ENCODE measurements around the gene ERVFRD-1. TPM values are rescaled to one million over a fixed set of nuclear protein-coding genes. Genes with fewer than 3 reads are reported as not detected.

ERVFRD-1 gene
- total and polyA plus RNA-seq, 11 donors: 0.07 to 0.18 (median 0.08) TPM; not detected in 8

DNA sequence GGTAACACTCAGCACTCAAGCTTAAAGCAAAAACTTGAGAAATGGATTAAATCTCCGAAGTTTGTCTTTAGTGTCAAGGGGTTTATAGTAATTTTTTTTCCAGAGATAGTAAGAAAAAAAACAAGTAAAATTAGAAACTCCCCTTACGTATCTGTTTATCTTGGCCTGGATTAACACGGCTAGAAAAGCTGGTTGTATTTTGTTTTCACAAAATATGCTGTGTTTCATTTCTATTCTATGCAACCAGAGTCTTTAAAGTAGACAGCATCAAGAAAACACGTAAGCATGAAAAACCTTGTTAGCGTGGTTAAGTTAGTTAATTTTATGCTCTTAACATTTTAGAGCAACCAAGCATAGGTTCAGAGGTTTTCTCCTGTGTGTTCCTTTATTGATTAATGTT lies 21.8 kb upstream of the ERVFRD-1 start:
- 69 to 80% (median 76%) methylated on average over 5 of the region's 5 CpGs for WGBS, 4 donors
- TF ChIP-seq, protein P1, sequence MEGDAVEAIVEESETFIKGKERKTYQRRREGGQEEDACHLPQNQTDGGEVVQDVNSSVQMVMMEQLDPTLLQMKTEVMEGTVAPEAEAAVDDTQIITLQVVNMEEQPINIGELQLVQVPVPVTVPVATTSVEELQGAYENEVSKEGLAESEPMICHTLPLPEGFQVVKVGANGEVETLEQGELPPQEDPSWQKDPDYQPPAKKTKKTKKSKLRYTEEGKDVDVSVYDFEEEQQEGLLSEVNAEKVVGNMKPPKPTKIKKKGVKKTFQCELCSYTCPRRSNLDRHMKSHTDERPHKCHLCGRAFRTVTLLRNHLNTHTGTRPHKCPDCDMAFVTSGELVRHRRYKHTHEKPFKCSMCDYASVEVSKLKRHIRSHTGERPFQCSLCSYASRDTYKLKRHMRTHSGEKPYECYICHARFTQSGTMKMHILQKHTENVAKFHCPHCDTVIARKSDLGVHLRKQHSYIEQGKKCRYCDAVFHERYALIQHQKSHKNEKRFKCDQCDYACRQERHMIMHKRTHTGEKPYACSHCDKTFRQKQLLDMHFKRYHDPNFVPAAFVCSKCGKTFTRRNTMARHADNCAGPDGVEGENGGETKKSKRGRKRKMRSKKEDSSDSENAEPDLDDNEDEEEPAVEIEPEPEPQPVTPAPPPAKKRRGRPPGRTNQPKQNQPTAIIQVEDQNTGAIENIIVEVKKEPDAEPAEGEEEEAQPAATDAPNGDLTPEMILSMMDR (IDR thresholded peaks at IDR 0.05): no peak
- no peak for TF ChIP-seq POLR2A (IDR thresholded peaks at IDR 0.05)
- ATAC-seq (no peak), DNase-seq (no peak)
- Histone ChIP-seq H3K4me1 (peaks cover 0 to 23% (median 4%) of the 10 kb centered on the region in 12 donors), H3K4me3 (no peak overlapping the region), H3K27ac (no peak overlapping the region), H3K27me3 (no peaks in the 10 kb centered on the region), H3K9me3 (no peaks in the 10 kb centered on the region), H3K36me3 (peaks cover 0 to 21% (median 15%) of the 10 kb centered on the region in 9 donors)
- intact Hi-C loops (cut with DNase I): no loop called here

DNA sequence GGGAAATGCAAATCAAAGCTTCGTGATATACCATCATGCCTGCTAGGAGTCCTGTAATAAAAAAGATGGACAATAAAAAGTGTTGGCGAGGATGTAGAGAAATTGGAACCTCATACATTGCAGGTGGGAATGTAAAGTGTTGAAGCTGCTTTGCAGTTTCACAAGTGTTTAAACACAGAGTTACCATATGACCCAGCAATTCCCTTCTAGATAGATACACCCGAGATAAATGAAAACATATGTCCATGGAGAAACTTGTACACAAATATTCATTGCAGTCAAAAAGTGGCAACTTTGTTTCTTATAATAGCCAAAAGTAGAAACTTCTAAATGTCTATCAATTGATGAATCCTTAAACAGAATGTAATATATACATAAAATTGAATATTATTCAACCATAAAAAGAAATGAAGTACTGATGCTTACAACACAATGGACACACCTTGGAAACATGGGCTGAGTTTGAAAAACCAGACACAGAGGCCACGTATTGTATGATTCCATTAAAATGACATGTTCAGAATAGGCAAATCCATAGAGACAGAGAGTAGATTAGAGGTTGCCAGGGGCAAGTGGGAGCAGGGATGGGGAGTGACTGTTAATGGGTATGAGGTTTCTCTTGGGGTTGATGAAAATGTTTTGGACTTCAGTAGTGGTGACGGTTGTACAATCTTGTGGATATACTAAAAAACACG lies 20.8 kb upstream of the ERVFRD-1 start:
- intact Hi-C loops (cut with DNase I): no loop called here
- Histone ChIP-seq H3K27ac (no peak overlapping the region), H3K9me3 (no peaks in the 10 kb centered on the region), H3K27me3 (no peaks in the 10 kb centered on the region), H3K4me3 (no peak overlapping the region), H3K36me3 (peaks cover 0 to 21% (median 15%) of the 10 kb centered on the region in 9 donors), H3K4me1 (peaks cover 0 to 26% (median 6%) of the 10 kb centered on the region in 12 donors)
- no peak for DNase-seq
- no peak for ATAC-seq
- 87 to 93% (median 91%) methylated on average over 6 of the region's 6 CpGs for WGBS, 4 donors
- no peak for TF ChIP-seq POLR2A (IDR thresholded peaks at IDR 0.05)
- TF ChIP-seq, protein P1 (IDR thresholded peaks at IDR 0.05): no peak

DNA sequence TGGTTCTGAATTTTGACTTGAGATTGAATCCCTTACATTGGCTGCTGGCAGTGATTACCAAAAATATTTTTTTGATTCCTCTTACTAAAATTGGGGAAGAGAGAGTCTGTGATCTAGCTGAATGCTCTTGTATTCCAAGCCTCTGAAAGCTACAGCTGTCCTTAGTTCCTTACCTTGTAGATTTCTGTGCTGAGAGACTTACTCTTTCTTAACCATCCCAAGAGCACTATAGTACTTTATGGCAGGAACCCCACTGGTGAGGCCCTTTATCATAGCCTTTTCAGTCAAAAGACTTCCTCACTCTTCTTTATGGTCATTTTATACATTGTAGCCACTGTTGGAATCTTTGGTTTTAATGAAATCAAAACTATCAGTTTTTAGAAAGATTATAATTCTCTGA lies 19.1 kb upstream of the ERVFRD-1 start:
- H3K4me1 ChIP-seq: peaks cover 0 to 26% (median 6%) of the 10 kb centered on the region in 12 donors
- no peak for DNase-seq
- no peak for ATAC-seq

DNA sequence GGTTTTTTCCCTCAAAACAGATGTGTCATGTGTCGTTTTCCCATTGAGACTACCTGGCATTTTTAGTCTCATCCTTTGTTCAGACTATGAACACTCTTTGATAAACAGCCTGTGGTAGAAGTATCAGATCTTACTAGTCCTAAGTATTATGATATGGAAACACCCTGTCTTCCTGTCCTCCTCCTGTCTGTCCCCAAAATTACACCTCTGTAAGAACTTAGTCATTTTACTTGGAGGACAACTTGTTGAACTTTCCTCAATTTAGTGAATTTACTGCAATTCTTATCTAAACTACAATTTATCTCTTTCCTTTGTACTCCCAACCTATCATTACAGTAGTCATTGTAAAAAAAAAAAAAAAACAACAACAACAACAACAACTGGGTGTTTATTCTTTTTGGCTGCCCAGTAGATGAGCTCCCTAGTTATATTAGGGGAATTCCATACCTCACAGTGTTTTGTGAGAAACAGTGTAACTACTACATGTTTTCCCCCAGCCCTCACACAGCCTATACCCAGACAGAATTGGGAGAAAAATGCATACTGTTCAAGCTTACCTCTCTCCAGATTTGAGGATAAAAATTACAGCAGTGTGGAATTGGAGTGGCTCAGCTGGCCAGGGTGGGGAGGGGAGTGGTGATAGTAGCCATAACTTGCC lies 18.5 kb upstream of the ERVFRD-1 start:
- intact Hi-C loops (cut with DNase I): no loop called here
- no peak overlapping the region for H3K27ac ChIP-seq
- H3K36me3 ChIP-seq: peaks cover 0 to 9% (median 7%) of the 10 kb centered on the region in 9 donors
- no peaks in the 10 kb centered on the region for H3K27me3 ChIP-seq
- H3K4me1 ChIP-seq: peaks cover 0 to 26% (median 6%) of the 10 kb centered on the region in 12 donors
- DNase-seq: no peak
- no peak for TF ChIP-seq POLR2A (IDR thresholded peaks at IDR 0.05)
- TF ChIP-seq, protein P1 (IDR thresholded peaks at IDR 0.05): no peak
- 68 to 81% (median 79%) methylated on average over 1 of the region's 1 CpG for WGBS, 4 donors
- no peaks in the 10 kb centered on the region for H3K9me3 ChIP-seq
- no peak for ATAC-seq
- H3K4me3 ChIP-seq: no peak overlapping the region

More for the DNA sequence above, 19.1 kb upstream of the ERVFRD-1 start:
- no peaks in the 10 kb centered on the region for H3K27me3 ChIP-seq
- no peak overlapping the region for H3K4me3 ChIP-seq
- peaks cover 0 to 14% (median 13%) of the 10 kb centered on the region in 9 donors for H3K36me3 ChIP-seq
- no peak for TF ChIP-seq POLR2A (IDR thresholded peaks at IDR 0.05)
- TF ChIP-seq, protein P1 (IDR thresholded peaks at IDR 0.05): no peak
- intact Hi-C loops (cut with DNase I): no loop called here
- H3K9me3 ChIP-seq: no peaks in the 10 kb centered on the region
- no peak overlapping the region for H3K27ac ChIP-seq
